NK-92 (cell line): Measurements from ENCODE around the gene HDAC9.
"Not testable (repeated sequence)": the region's sequence is repeated elsewhere in the genome, so short reads cannot be mapped to it uniquely, and the experiment has no call there.

ENCODE experiments used
- DNase-seq: peaks from one replicate; lab custom pipeline; 2025; ENCODE audit not compliant: unreplicated experiment; lab: John Stamatoyannopoulos, UW

HDAC9 gene

GRCh38 chr7:18936265-18936664 lies 440.7 kb downstream of the HDAC9 start:
- DNase-seq, result no peak

GRCh38 chr7:18939771-18940592 lies 444.4 kb downstream of the HDAC9 start:
- DNase-seq, result no peak

- DNase-seq, result no peak
Observed at GRCh38 chr7:18940593-18941134, 445.1 kb downstream of the HDAC9 start.

- DNase-seq, result no peak
Observed at GRCh38 chr7:18941207-18941606, 445.7 kb downstream of the HDAC9 start.

GRCh38 chr7:18948521-18948920 lies 453.0 kb downstream of the HDAC9 start:
- DNase-seq, result no peak

GRCh38 chr7:18952846-18953245 lies 457.3 kb downstream of the HDAC9 start:
- DNase-seq, result no peak

- DNase-seq, result no peak
Observed at GRCh38 chr7:18958627-18959026, 463.1 kb downstream of the HDAC9 start.

GRCh38 chr7:18960725-18961124 lies 465.2 kb downstream of the HDAC9 start:
- no peak for DNase-seq

GRCh38 chr7:18962031-18962430 lies 466.5 kb downstream of the HDAC9 start:
- DNase-seq, result no peak

- DNase-seq, result no peak
Observed at GRCh38 chr7:18965657-18966056, 470.1 kb downstream of the HDAC9 start.

GRCh38 chr7:18967755-18968154 lies 472.2 kb downstream of the HDAC9 start:
- DNase-seq, result not testable (repeated sequence)

- no peak for DNase-seq
Observed at GRCh38 chr7:18971839-18972238, 476.3 kb downstream of the HDAC9 start.

GRCh38 chr7:18974803-18975202 lies 479.3 kb downstream of the HDAC9 start:
- no peak for DNase-seq

GRCh38 chr7:18975276-18975675 lies 479.7 kb downstream of the HDAC9 start:
- no peak for DNase-seq

- no peak for DNase-seq
Observed at GRCh38 chr7:18975689-18976280, 480.2 kb downstream of the HDAC9 start.

GRCh38 chr7:18976715-18977471 lies 481.3 kb downstream of the HDAC9 start:
- no peak for DNase-seq

- no peak for DNase-seq
Observed at GRCh38 chr7:18978108-18978495, 482.6 kb downstream of the HDAC9 start.

GRCh38 chr7:18990700-18991099 lies 495.2 kb downstream of the HDAC9 start:
- DNase-seq, result not testable (repeated sequence)

- DNase-seq, result no peak
Observed at GRCh38 chr7:18993933-18994668, 498.6 kb downstream of the HDAC9 start.

- DNase-seq, result no peak
Observed at GRCh38 chr7:18995270-18995671, 499.7 kb downstream of the HDAC9 start.
